Activated CD8-positive, alpha-beta memory T cell treated with anti-CD3 and anti-CD28 coated beads for 4 hours (primary cell): ENCODE measurements around the gene PIK3R1.

ENCODE experiments used
- DNase-seq, 2 donors: peaks; one replicate each; pipeline ENCODE4 v3.0.0-alpha.2; 2020; ENCODE audit warnings: low read depth in 2 of 2

The PIK3R1 gene

GRCh38 chr5:68251804-68252522 lies 36.4 kb downstream of the PIK3R1 start:
- DNase-seq, result no peak

- DNase-seq, result no peak
These were observed 37.4 kb downstream of the PIK3R1 start for GRCh38 chr5:68252673-68253623.

GRCh38 chr5:68253624-68254585 lies 38.3 kb downstream of the PIK3R1 start:
- DNase-seq, result no peak

GRCh38 chr5:68254810-68255209 lies 39.3 kb downstream of the PIK3R1 start:
- DNase-seq, result no peak

- no peak for DNase-seq
These were observed 40.0 kb downstream of the PIK3R1 start for GRCh38 chr5:68255305-68256120.

GRCh38 chr5:68257210-68257609 lies 41.7 kb downstream of the PIK3R1 start:
- no peak for DNase-seq

GRCh38 chr5:68258531-68258930 lies 43.0 kb downstream of the PIK3R1 start:
- no peak for DNase-seq

- no peak for DNase-seq
These were observed 44.1 kb downstream of the PIK3R1 start for GRCh38 chr5:68259700-68260099.

GRCh38 chr5:68260467-68260866 lies 44.9 kb downstream of the PIK3R1 start:
- DNase-seq, result no peak

- no peak for DNase-seq
These were observed 45.6 kb downstream of the PIK3R1 start for GRCh38 chr5:68261169-68261568.

GRCh38 chr5:68261569-68262065 lies 46.1 kb downstream of the PIK3R1 start:
- DNase-seq, result no peak

- DNase-seq, result no peak
These were observed 48.7 kb downstream of the PIK3R1 start for GRCh38 chr5:68264024-68264956.

- DNase-seq, result no peak
These were observed 49.8 kb downstream of the PIK3R1 start for GRCh38 chr5:68265347-68265746.

- DNase-seq, result no peak
These were observed 50.4 kb downstream of the PIK3R1 start for GRCh38 chr5:68265822-68266395.

- no peak for DNase-seq
These were observed 50.9 kb downstream of the PIK3R1 start for GRCh38 chr5:68266457-68266856.

GRCh38 chr5:68267066-68267465 lies 51.5 kb downstream of the PIK3R1 start:
- DNase-seq, result no peak

- no peak for DNase-seq
These were observed 52.7 kb downstream of the PIK3R1 start for GRCh38 chr5:68268101-68268851.

- DNase-seq, result no peak
These were observed 53.2 kb downstream of the PIK3R1 start for GRCh38 chr5:68268852-68269130.

- no peak for DNase-seq
These were observed 54.3 kb downstream of the PIK3R1 start for GRCh38 chr5:68269820-68270219.
